ENCODE results near the gene ABCG4. TPM values are rescaled to one million over a fixed set of nuclear protein-coding genes. Genes with fewer than 3 reads are reported as not detected.
A peak's percentile ranks its signal among the peaks of the same experiment; 100 is the strongest.
"Not testable (repeated sequence)": the region's sequence is repeated elsewhere in the genome, so short reads cannot be mapped to it uniquely, and the experiment has no call there.

ABCG4 gene
- polyA plus RNA-seq, 3 donors from 2014 or later: not detected

GRCh38 chr11:119201236-119201635 is 52.4 kb downstream of the ABCG4 start:
- not testable (repeated sequence) for H3K4me3 Mint-ChIP-seq, H3K36me3 Mint-ChIP-seq, H3K9me3 Mint-ChIP-seq, DNase-seq
- Mint-ChIP-seq H3K27me3 (ENCODE audit: low read depth in 3 of 3) (peaks cover 3 to 13% (median 5%) of the 10 kb centered on the region in 3 donors), H3K4me1 (peaks cover 8 to 21% of the 10 kb centered on the region in 2 donors), H3K27ac (peak overlapping the region in 1 of 6 donors; percentile 30)

- H3K4me3 Mint-ChIP-seq: no peak overlapping the region
- H3K27me3 Mint-ChIP-seq (ENCODE audit: low read depth in 3 of 3): peaks cover 5 to 20% (median 7%) of the 10 kb centered on the region in 3 donors
- H3K4me1 Mint-ChIP-seq: peaks cover 15 to 26% of the 10 kb centered on the region in 2 donors
- no peak overlapping the region for H3K27ac Mint-ChIP-seq
- no peaks in the 10 kb centered on the region for H3K36me3 Mint-ChIP-seq
- no peaks in the 10 kb centered on the region for H3K9me3 Mint-ChIP-seq
- DNase-seq: no peak
Observed at GRCh38 chr11:119202554-119202953, 53.7 kb downstream of the ABCG4 start.

GRCh38 chr11:119204066-119204465 is 55.2 kb downstream of the ABCG4 start:
- H3K27ac Mint-ChIP-seq: peak overlapping the region in 1 of 6 donors; percentile 68
- H3K27me3 Mint-ChIP-seq (ENCODE audit: low read depth in 3 of 3): peaks cover 5 to 20% (median 7%) of the 10 kb centered on the region in 3 donors

GRCh38 chr11:119205080-119205479 is 56.2 kb downstream of the ABCG4 start:
- Mint-ChIP-seq H3K27ac (peak overlapping the region in 5 of 6 donors; percentile 40 to 71 (median 66)), H3K27me3 (ENCODE audit: low read depth in 3 of 3) (peaks cover 5 to 20% (median 7%) of the 10 kb centered on the region in 3 donors), H3K9me3 (no peaks in the 10 kb centered on the region), H3K4me3 (peak overlapping the region; percentile 34 to 84 (median 64)), H3K4me1 (peaks cover 21 to 44% of the 10 kb centered on the region in 2 donors), H3K36me3 (no peaks in the 10 kb centered on the region)
- DNase-seq: no peak

More at GRCh38 chr11:119204066-119204465, 55.2 kb downstream of the ABCG4 start:
- H3K9me3 Mint-ChIP-seq: no peaks in the 10 kb centered on the region
- H3K4me3 Mint-ChIP-seq: no peak overlapping the region
- DNase-seq: no peak
- H3K4me1 Mint-ChIP-seq: peaks cover 21 to 36% of the 10 kb centered on the region in 2 donors
- no peaks in the 10 kb centered on the region for H3K36me3 Mint-ChIP-seq

- Mint-ChIP-seq H3K4me1 (peaks cover 21 to 44% of the 10 kb centered on the region in 2 donors), H3K36me3 (no peaks in the 10 kb centered on the region), H3K9me3 (no peaks in the 10 kb centered on the region), H3K4me3 (peak within 1 kb of the TSS; percentile 90 to 98 (median 93)), H3K27ac (peak within 1 kb of the TSS; percentile 77 to 97 (median 90)), H3K27me3 (ENCODE audit: low read depth in 3 of 3) (peaks cover 4 to 20% (median 7%) of the 10 kb centered on the region in 3 donors)
- peak; percentile 88 to 92 (median 91) for DNase-seq
Observed at GRCh38 chr11:119205574-119206510, 57.0 kb downstream of the ABCG4 start, which contains the start of gene CBL. CBL (plus strand) TSS chr11:119206339; CDS start chr11:119206418, 79 bp downstream.

- Mint-ChIP-seq H3K4me1 (peaks cover 21 to 44% of the 10 kb centered on the region in 2 donors), H3K27ac (peak overlapping the region; percentile 77 to 97 (median 90)), H3K9me3 (no peaks in the 10 kb centered on the region), H3K4me3 (peak overlapping the region; percentile 88 to 98 (median 93)), H3K36me3 (no peaks in the 10 kb centered on the region), H3K27me3 (ENCODE audit: low read depth in 3 of 3) (peaks cover 4 to 19% (median 7%) of the 10 kb centered on the region in 3 donors)
- peak; percentile 34 to 41 (median 37) for DNase-seq
Observed at GRCh38 chr11:119206511-119207414, 57.9 kb downstream of the ABCG4 start.

GRCh38 chr11:119207415-119207960 is 58.6 kb downstream of the ABCG4 start:
- Mint-ChIP-seq H3K9me3 (no peaks in the 10 kb centered on the region), H3K27ac (peak overlapping the region; percentile 77 to 97 (median 90)), H3K4me3 (peak overlapping the region; percentile 88 to 98 (median 93)), H3K4me1 (peaks cover 21 to 44% of the 10 kb centered on the region in 2 donors), H3K36me3 (no peaks in the 10 kb centered on the region), H3K27me3 (ENCODE audit: low read depth in 3 of 3) (peaks cover 4 to 19% (median 7%) of the 10 kb centered on the region in 3 donors)
- no peak for DNase-seq

GRCh38 chr11:119209186-119209585 is 60.3 kb downstream of the ABCG4 start:
- peaks cover 4 to 15% (median 7%) of the 10 kb centered on the region in 3 donors for H3K27me3 Mint-ChIP-seq (ENCODE audit: low read depth in 3 of 3)
- no peak overlapping the region for H3K27ac Mint-ChIP-seq
- no peaks in the 10 kb centered on the region for H3K36me3 Mint-ChIP-seq
- H3K9me3 Mint-ChIP-seq: no peaks in the 10 kb centered on the region
- no peak for DNase-seq
- peak overlapping the region in 3 of 5 donors; percentile 1 to 55 (median 17) for H3K4me3 Mint-ChIP-seq
- H3K4me1 Mint-ChIP-seq: peaks cover 23 to 51% of the 10 kb centered on the region in 2 donors

GRCh38 chr11:119210050-119210449 is 61.2 kb downstream of the ABCG4 start:
- Mint-ChIP-seq H3K27ac (no peak overlapping the region), H3K36me3 (no peaks in the 10 kb centered on the region), H3K4me3 (no peak overlapping the region), H3K9me3 (no peaks in the 10 kb centered on the region), H3K4me1 (peaks cover 27 to 52% of the 10 kb centered on the region in 2 donors), H3K27me3 (ENCODE audit: low read depth in 3 of 3) (peaks cover 4 to 9% (median 7%) of the 10 kb centered on the region in 3 donors)
- no peak for DNase-seq

Other genes starting within 250 kb of the ABCG4 start
- gene BCL9L, start 223.1 kb upstream of the ABCG4 start, polyA plus RNA-seq: 10 to 100 TPM in 1 of 3 donors, 1 to 10 TPM in 1, not detected in 1; 2.2 to 10.5 TPM
- 1 to 10 TPM in 1 of 3 donors, under 1 TPM in 1, not detected in 1; 0.81 to 1.4 TPM for gene UPK2, start 192.8 kb upstream of the ABCG4 start, polyA plus RNA-seq
- gene FOXR1, start 177.3 kb upstream of the ABCG4 start, polyA plus RNA-seq: not detected
- 10 to 100 TPM in 2 of 3 donors, 1 to 10 TPM in 1; 9.1 to 17.1 (median 10.5) TPM for gene CENATAC, start 150.9 kb upstream of the ABCG4 start, polyA plus RNA-seq
- 1,000 to 10,000 TPM; 1,543 to 2,582 (median 1,747) TPM for gene RPS25, start 130.7 kb upstream of the ABCG4 start, polyA plus RNA-seq
- 100 to 1,000 TPM; 104 to 136 (median 110) TPM for gene TRAPPC4, start 130.3 kb upstream of the ABCG4 start, polyA plus RNA-seq
- 10 to 100 TPM in 2 of 3 donors, 1 to 10 TPM in 1; 9.4 to 11.6 (median 11.4) TPM for gene SLC37A4, start 118.2 kb upstream of the ABCG4 start, polyA plus RNA-seq
- gene HYOU1, start 91.8 kb upstream of the ABCG4 start, polyA plus RNA-seq: 10 to 100 TPM; 23.2 to 49.1 (median 32.9) TPM
- gene VPS11, start 81.2 kb upstream of the ABCG4 start, polyA plus RNA-seq: 10 to 100 TPM; 33.0 to 58.8 (median 49.3) TPM
- 10 to 100 TPM in 2 of 3 donors, 1 to 10 TPM in 1; 7.6 to 19.0 (median 11.9) TPM for gene HMBS, start 64.2 kb upstream of the ABCG4 start, polyA plus RNA-seq
- gene DPAGT1, start 47.2 kb upstream of the ABCG4 start, polyA plus RNA-seq: 10 to 100 TPM; 23.7 to 47.4 (median 44.5) TPM
- 1 to 10 TPM; 1.0 to 7.7 (median 2.6) TPM for gene C2CD2L, start 41.7 kb upstream of the ABCG4 start, polyA plus RNA-seq
- gene HINFP, start 27.5 kb upstream of the ABCG4 start, polyA plus RNA-seq: 10 to 100 TPM in 2 of 3 donors, 1 to 10 TPM in 1; 9.2 to 18.6 (median 11.0) TPM
- gene NLRX1, start 19.7 kb downstream of the ABCG4 start, polyA plus RNA-seq: 10 to 100 TPM; 10.7 to 20.9 (median 11.0) TPM
- gene NHERF4, start 36.4 kb downstream of the ABCG4 start, polyA plus RNA-seq: under 1 TPM in 1 of 3 donors, not detected in 2; 0.24 TPM
- gene CBL, start 57.3 kb downstream of the ABCG4 start, polyA plus RNA-seq: 1 to 10 TPM; 1.1 to 9.6 (median 5.0) TPM
- not detected for gene MCAM, start 168.1 kb downstream of the ABCG4 start, polyA plus RNA-seq
- 10 to 100 TPM; 21.9 to 42.2 (median 33.5) TPM for gene RNF26, start 185.5 kb downstream of the ABCG4 start, polyA plus RNA-seq
- gene C1QTNF5, start 191.8 kb downstream of the ABCG4 start, polyA plus RNA-seq: not detected
- not detected for gene MFRP, start 197.7 kb downstream of the ABCG4 start, polyA plus RNA-seq
- not detected for gene USP2, start 232.6 kb downstream of the ABCG4 start, polyA plus RNA-seq

All from immature natural killer cell (primary cell).